GM23338 (cell line): Measurements from ENCODE around the gene RAD21L1. TPM values are rescaled to one million over a fixed set of nuclear protein-coding genes. Genes with fewer than 3 reads are reported as not detected.

ENCODE experiments used
- ATAC-seq: fragments of 200-7000 bp; cut with Tn5 transposase; 3 replicates; pipeline ENCODE4 v1.9.1; 2020
- DNase-seq: peaks from one replicate; pipeline ENCODE4 v3.0.0-alpha.2; 2015; ENCODE audit warnings: low spot score
- H2AFZ ChIP-seq: fragments of 200-600 bp; sonication (generic); 2 replicates; pipeline ENCODE4 v1.8.0; 2016; ENCODE audit warnings: antibody characterized with exemption, mild to moderate bottlenecking, moderate library complexity
- H3F3A ChIP-seq: fragments of 200-600 bp; sonication (generic); replicated peaks from 2 replicates; pipeline ENCODE4 v1.8.0; 2017; ENCODE audit warnings: antibody characterized with exemption, mixed run types, low read depth
- H3K27ac ChIP-seq: fragments of 200-600 bp; sonication (generic); 2 replicates; pipeline ENCODE4 v1.6.1; 2016; ENCODE audit warnings: low read depth
- H3K27me3 ChIP-seq: fragments of 200-600 bp; sonication (generic); 2 replicates; pipeline ENCODE4 v1.8.0; 2016; ENCODE audit warnings: mild to moderate bottlenecking, mixed run types, moderate library complexity; ENCODE audit not compliant: insufficient read depth
- H3K36me3 ChIP-seq: fragments of 200-600 bp; sonication (generic); 2 replicates; pipeline ENCODE4 v1.8.0; 2016; ENCODE audit warnings: mild to moderate bottlenecking; ENCODE audit not compliant: insufficient read depth
- H3K4me1 ChIP-seq: fragments of 200-600 bp; sonication (generic); 2 replicates; pipeline ENCODE4 v1.8.0; 2016; ENCODE audit warnings: mild to moderate bottlenecking, moderate library complexity; ENCODE audit not compliant: insufficient read depth
- H3K4me2 ChIP-seq: fragments of 200-600 bp; sonication (generic); 2 replicates; pipeline ENCODE4 v1.7.1; 2017; ENCODE audit warnings: mixed run types
- H3K4me3 ChIP-seq: fragments of 200-600 bp; sonication (generic); 2 replicates; pipeline ENCODE4 v1.6.1; 2016; ENCODE audit warnings: mixed run types
- H3K79me2 ChIP-seq: fragments of 200-600 bp; sonication (generic); replicated peaks from 2 replicates; pipeline ENCODE4 v1.8.0; 2017; ENCODE audit warnings: mild to moderate bottlenecking; ENCODE audit not compliant: insufficient read depth
- H3K9me2 ChIP-seq: fragments of 200-600 bp; sonication (generic); 2 replicates; pipeline ENCODE4 v1.8.0; 2017; ENCODE audit not compliant: insufficient read depth
- H4K20me1 ChIP-seq: fragments of 200-600 bp; sonication (generic); replicated peaks from 2 replicates; pipeline ENCODE4 v1.8.0; 2017; ENCODE audit warnings: mild to moderate bottlenecking; ENCODE audit not compliant: insufficient read depth
- H3K27ac Mint-ChIP-seq: 2 replicates; pipeline ENCODE4 v1.8.0; 2020; ENCODE audit warnings: inconsistent platforms, mild to moderate bottlenecking, moderate library complexity, mixed read lengths
- H3K27me3 Mint-ChIP-seq: 3 replicates; pipeline ENCODE4 v1.8.0; 2022; ENCODE audit warnings: low read depth, mild to moderate bottlenecking, moderate library complexity, mixed read lengths, inconsistent platforms; ENCODE audit not compliant: insufficient read depth, poor library complexity
- H3K36me3 Mint-ChIP-seq: 3 replicates; pipeline ENCODE4 v1.8.0; 2021; ENCODE audit warnings: low read depth, mild to moderate bottlenecking, inconsistent platforms, moderate library complexity, mixed read lengths
- H3K4me1 Mint-ChIP-seq: 3 replicates; pipeline ENCODE4 v1.8.0; 2020; ENCODE audit warnings: mild to moderate bottlenecking, inconsistent platforms, mixed read lengths
- H3K4me3 Mint-ChIP-seq: 3 replicates; pipeline ENCODE4 v1.8.0; 2021; ENCODE audit warnings: moderate library complexity, mild to moderate bottlenecking, inconsistent platforms, mixed read lengths
- H3K9me3 Mint-ChIP-seq: 3 replicates; pipeline ENCODE4 v1.8.0; 2020; ENCODE audit warnings: moderate library complexity, mild to moderate bottlenecking, inconsistent platforms, mixed read lengths
- CREB1 ChIP-seq: fragments of 250-450 bp; sonication (Bioruptor Pico); IDR thresholded peaks from 2 replicates; pipeline ENCODE4 v1.5.0; 2020; ENCODE audit warnings: low read depth, mild to moderate bottlenecking, moderate library complexity
- EZH2 ChIP-seq: fragments of 200-600 bp; sonication (generic); IDR thresholded peaks from one replicate; pipeline ENCODE4 v1.8.0; 2017; ENCODE audit warnings: antibody characterized with exemption, mild to moderate bottlenecking, low read depth; ENCODE audit not compliant: unreplicated experiment
- EZH2phosphoT487 ChIP-seq: fragments of 200-600 bp; sonication (generic); IDR thresholded peaks from one replicate; pipeline ENCODE4 v1.8.1; 2018; ENCODE audit warnings: antibody characterized with exemption; ENCODE audit not compliant: unreplicated experiment
- JUNB ChIP-seq: IDR thresholded peaks from one replicate; pipeline ENCODE4 v1.6.1; 2016; ENCODE audit warnings: antibody characterized with exemption; ENCODE audit not compliant: unreplicated experiment
- NANOG ChIP-seq: IDR thresholded peaks from 2 replicates; pipeline ENCODE4 v1.6.1; 2016; ENCODE audit warnings: antibody characterized with exemption, borderline replicate concordance
- POLR2AphosphoS5 ChIP-seq: IDR thresholded peaks from 2 replicates; pipeline ENCODE4 v1.6.1; 2016; ENCODE audit warnings: antibody characterized with exemption, low read depth
- STAT1 ChIP-seq: IDR thresholded peaks from one replicate; pipeline ENCODE4 v1.6.1; 2016; ENCODE audit warnings: antibody characterized with exemption; ENCODE audit not compliant: unreplicated experiment
- ZNF114 ChIP-seq: fragments of 250-450 bp; sonication (Bioruptor Pico); IDR thresholded peaks from 2 replicates; pipeline ENCODE4 v1.5.0; 2020; ENCODE audit warnings: mild to moderate bottlenecking, moderate library complexity
- ZNF331 ChIP-seq: fragments of 250-450 bp; sonication (Bioruptor Pico); IDR thresholded peaks from 2 replicates; pipeline ENCODE4 v1.5.0; 2020; ENCODE audit warnings: low read depth, mild to moderate bottlenecking, moderate library complexity
- polyA plus RNA-seq: library from polyadenylated mRNA; unstranded; fragments of >200 nt; fragmentation: Nextera tagmentation; extraction: Ambion mirVana; gene quantifications from 2 replicates; pipeline ENCODE4 v1.2.1, GENCODE V29; 2016
- total RNA-seq: library from RNA; depleted of rRNA; stranded (reverse); fragments of >200 nt; shearing (Covaris generic); gene quantifications from 2 replicates; pipeline ENCODE4 v1.2.3, GENCODE V29; 2014
- TF ChIP-seq, protein P1 (sequence below): fragments of 250-450 bp; sonication (Bioruptor Pico); IDR thresholded peaks from 2 replicates; pipeline ENCODE4 v1.5.0; 2020; ENCODE audit warnings: mild to moderate bottlenecking, moderate library complexity
- TF ChIP-seq, protein P2 (sequence below): IDR thresholded peaks from 2 replicates; pipeline ENCODE4 v1.6.1; 2016; ENCODE audit warnings: antibody characterized with exemption
- TF ChIP-seq, protein P3 (sequence below): IDR thresholded peaks from one replicate; pipeline ENCODE4 v1.6.1; 2018; ENCODE audit warnings: antibody characterized with exemption; ENCODE audit not compliant: unreplicated experiment

Gene RAD21L1
- total and polyA plus RNA-seq, 2 experiments from 2014 or later: 0.10 to 0.95 TPM

DNA sequence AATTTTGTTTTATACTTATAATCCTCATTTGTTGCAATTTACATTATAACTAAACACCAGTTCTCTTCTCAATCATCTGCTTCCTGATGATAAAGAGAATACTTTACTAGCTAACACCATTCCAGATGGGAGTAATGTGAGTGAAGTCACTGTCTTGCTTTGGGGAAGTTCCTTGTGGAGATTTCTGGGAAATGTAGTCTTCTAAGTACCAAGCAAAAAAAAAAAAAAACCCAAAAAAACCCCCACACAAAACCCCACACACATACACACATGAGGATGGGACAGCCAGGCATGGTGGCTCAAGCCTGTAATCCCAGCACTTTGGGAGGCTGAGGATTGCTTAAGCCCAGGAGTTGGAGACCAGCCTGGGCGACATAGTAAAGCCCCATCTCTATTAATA lies 38.0 kb downstream of the RAD21L1 start (continued):
- TF ChIP-seq, protein P1, sequence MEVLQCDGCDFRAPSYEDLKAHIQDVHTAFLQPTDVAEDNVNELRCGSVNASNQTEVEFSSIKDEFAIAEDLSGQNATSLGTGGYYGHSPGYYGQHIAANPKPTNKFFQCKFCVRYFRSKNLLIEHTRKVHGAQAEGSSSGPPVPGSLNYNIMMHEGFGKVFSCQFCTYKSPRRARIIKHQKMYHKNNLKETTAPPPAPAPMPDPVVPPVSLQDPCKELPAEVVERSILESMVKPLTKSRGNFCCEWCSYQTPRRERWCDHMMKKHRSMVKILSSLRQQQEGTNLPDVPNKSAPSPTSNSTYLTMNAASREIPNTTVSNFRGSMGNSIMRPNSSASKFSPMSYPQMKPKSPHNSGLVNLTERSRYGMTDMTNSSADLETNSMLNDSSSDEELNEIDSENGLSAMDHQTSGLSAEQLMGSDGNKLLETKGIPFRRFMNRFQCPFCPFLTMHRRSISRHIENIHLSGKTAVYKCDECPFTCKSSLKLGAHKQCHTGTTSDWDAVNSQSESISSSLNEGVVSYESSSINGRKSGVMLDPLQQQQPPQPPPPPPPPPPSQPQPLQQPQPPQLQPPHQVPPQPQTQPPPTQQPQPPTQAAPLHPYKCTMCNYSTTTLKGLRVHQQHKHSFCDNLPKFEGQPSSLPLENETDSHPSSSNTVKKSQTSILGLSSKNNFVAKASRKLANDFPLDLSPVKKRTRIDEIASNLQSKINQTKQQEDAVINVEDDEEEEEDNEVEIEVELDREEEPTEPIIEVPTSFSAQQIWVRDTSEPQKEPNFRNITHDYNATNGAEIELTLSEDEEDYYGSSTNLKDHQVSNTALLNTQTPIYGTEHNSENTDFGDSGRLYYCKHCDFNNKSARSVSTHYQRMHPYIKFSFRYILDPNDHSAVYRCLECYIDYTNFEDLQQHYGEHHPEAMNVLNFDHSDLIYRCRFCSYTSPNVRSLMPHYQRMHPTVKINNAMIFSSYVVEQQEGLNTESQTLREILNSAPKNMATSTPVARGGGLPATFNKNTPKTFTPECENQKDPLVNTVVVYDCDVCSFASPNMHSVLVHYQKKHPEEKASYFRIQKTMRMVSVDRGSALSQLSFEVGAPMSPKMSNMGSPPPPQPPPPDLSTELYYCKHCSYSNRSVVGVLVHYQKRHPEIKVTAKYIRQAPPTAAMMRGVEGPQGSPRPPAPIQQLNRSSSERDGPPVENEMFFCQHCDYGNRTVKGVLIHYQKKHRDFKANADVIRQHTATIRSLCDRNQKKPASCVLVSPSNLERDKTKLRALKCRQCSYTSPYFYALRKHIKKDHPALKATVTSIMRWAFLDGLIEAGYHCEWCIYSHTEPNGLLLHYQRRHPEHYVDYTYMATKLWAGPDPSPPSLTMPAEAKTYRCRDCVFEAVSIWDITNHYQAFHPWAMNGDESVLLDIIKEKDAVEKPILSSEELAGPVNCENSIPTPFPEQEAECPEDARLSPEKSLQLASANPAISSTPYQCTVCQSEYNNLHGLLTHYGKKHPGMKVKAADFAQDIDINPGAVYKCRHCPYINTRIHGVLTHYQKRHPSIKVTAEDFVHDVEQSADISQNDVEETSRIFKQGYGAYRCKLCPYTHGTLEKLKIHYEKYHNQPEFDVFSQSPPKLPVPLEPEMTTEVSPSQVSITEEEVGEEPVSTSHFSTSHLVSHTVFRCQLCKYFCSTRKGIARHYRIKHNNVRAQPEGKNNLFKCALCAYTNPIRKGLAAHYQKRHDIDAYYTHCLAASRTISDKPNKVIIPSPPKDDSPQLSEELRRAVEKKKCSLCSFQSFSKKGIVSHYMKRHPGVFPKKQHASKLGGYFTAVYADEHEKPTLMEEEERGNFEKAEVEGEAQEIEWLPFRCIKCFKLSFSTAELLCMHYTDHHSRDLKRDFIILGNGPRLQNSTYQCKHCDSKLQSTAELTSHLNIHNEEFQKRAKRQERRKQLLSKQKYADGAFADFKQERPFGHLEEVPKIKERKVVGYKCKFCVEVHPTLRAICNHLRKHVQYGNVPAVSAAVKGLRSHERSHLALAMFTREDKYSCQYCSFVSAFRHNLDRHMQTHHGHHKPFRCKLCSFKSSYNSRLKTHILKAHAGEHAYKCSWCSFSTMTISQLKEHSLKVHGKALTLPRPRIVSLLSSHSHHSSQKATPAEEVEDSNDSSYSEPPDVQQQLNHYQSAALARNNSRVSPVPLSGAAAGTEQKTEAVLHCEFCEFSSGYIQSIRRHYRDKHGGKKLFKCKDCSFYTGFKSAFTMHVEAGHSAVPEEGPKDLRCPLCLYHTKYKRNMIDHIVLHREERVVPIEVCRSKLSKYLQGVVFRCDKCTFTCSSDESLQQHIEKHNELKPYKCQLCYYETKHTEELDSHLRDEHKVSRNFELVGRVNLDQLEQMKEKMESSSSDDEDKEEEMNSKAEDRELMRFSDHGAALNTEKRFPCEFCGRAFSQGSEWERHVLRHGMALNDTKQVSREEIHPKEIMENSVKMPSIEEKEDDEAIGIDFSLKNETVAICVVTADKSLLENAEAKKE (CRISPR knock-in tag): no peak
- no peak for TF ChIP-seq ZNF114 (CRISPR knock-in tag)
- TF ChIP-seq POLR2AphosphoS5: no peak
- no peak for TF ChIP-seq JUNB
- no peak for TF ChIP-seq NANOG
- no peak for TF ChIP-seq EZH2phosphoT487
- TF ChIP-seq, protein P2, sequence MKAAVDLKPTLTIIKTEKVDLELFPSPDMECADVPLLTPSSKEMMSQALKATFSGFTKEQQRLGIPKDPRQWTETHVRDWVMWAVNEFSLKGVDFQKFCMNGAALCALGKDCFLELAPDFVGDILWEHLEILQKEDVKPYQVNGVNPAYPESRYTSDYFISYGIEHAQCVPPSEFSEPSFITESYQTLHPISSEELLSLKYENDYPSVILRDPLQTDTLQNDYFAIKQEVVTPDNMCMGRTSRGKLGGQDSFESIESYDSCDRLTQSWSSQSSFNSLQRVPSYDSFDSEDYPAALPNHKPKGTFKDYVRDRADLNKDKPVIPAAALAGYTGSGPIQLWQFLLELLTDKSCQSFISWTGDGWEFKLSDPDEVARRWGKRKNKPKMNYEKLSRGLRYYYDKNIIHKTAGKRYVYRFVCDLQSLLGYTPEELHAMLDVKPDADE: no peak
- no peak for TF ChIP-seq STAT1
- no peak for TF ChIP-seq CREB1

GRCh38 chr20:1264727-1265126 lies 38.9 kb downstream of the RAD21L1 start:
- ATAC-seq (no peak), DNase-seq (no peak)
- H3K4me2 ChIP-seq: no peak overlapping the region
- H3K4me1 ChIP-seq: peaks cover 15% of the 10 kb centered on the region
- no peaks in the 10 kb centered on the region for H3K9me3 Mint-ChIP-seq
- no peaks in the 10 kb centered on the region for H3K36me3 Mint-ChIP-seq
- no peak overlapping the region for H3K27ac Mint-ChIP-seq
- peaks cover 26% of the 10 kb centered on the region for H3K4me1 Mint-ChIP-seq
- no peaks in the 10 kb centered on the region for H3K9me2 ChIP-seq
- H2AFZ ChIP-seq: peak overlapping the region; percentile 100
- H3K27me3 Mint-ChIP-seq: peaks cover 2% of the 10 kb centered on the region
- H3K79me2 ChIP-seq: no peaks in the 10 kb centered on the region
- H4K20me1 ChIP-seq: 0 out of 2 replicates have a peak, but pooled peaks cover 2% of the 10 kb centered on the region
- H3K4me3 Mint-ChIP-seq: peak overlapping the region; percentile 83
- no peak overlapping the region for H3K4me3 ChIP-seq
- H3K36me3 ChIP-seq: no peaks in the 10 kb centered on the region
- no peak overlapping the region for H3K27ac ChIP-seq
- 0 out of 2 replicates have a peak, but pooled peaks cover 7% of the 10 kb centered on the region for H3F3A ChIP-seq
- peaks cover 11% of the 10 kb centered on the region; the same call in 1 of the 2 replicates for H3K27me3 ChIP-seq
- no peak for TF ChIP-seq ZNF114 (CRISPR knock-in tag)
- TF ChIP-seq, protein P3, sequence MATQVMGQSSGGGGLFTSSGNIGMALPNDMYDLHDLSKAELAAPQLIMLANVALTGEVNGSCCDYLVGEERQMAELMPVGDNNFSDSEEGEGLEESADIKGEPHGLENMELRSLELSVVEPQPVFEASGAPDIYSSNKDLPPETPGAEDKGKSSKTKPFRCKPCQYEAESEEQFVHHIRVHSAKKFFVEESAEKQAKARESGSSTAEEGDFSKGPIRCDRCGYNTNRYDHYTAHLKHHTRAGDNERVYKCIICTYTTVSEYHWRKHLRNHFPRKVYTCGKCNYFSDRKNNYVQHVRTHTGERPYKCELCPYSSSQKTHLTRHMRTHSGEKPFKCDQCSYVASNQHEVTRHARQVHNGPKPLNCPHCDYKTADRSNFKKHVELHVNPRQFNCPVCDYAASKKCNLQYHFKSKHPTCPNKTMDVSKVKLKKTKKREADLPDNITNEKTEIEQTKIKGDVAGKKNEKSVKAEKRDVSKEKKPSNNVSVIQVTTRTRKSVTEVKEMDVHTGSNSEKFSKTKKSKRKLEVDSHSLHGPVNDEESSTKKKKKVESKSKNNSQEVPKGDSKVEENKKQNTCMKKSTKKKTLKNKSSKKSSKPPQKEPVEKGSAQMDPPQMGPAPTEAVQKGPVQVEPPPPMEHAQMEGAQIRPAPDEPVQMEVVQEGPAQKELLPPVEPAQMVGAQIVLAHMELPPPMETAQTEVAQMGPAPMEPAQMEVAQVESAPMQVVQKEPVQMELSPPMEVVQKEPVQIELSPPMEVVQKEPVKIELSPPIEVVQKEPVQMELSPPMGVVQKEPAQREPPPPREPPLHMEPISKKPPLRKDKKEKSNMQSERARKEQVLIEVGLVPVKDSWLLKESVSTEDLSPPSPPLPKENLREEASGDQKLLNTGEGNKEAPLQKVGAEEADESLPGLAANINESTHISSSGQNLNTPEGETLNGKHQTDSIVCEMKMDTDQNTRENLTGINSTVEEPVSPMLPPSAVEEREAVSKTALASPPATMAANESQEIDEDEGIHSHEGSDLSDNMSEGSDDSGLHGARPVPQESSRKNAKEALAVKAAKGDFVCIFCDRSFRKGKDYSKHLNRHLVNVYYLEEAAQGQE: no peak
- no peak for TF ChIP-seq NANOG
- no peak for TF ChIP-seq EZH2
- TF ChIP-seq POLR2AphosphoS5: no peak
- TF ChIP-seq EZH2phosphoT487: no peak
- TF ChIP-seq, protein P2: no peak
- no peak for TF ChIP-seq STAT1
- no peak for TF ChIP-seq JUNB
- TF ChIP-seq ZNF331 (CRISPR knock-in tag): no peak
